Measurements from ENCODE around the gene CCDC192. TPM values are rescaled to one million over a fixed set of nuclear protein-coding genes. Genes with fewer than 3 reads are reported as not detected.

CCDC192 gene
- total RNA-seq, 1 donor from 2014 or later, result not detected

GRCh38 chr5:127826011-127826410, 122.8 kb downstream of the CCDC192 start:
- intact Hi-C loops (cut with micrococcal nuclease), result no loop called here

GRCh38 chr5:127827451-127827850, 124.3 kb downstream of the CCDC192 start:
- intact Hi-C loops (cut with micrococcal nuclease), result no loop called here
- Histone ChIP-seq H3K4me3 (no peak overlapping the region), H3K36me3 (no peaks in the 10 kb centered on the region), H3K4me1 (peaks cover 4% of the 10 kb centered on the region), H3K9me3 (replicated peaks) (no peaks in the 10 kb centered on the region), H3K27ac (replicated peaks) (no peak overlapping the region), H3K27me3 (ENCODE audit: low read depth) (no peaks in the 10 kb centered on the region)
- DNase-seq, result no peak
- TF ChIP-seq CTCF (IDR thresholded peaks at IDR 0.05; ENCODE audit: borderline replicate concordance), result no peak

More at GRCh38 chr5:127826011-127826410, 122.8 kb downstream of the CCDC192 start:
- Histone ChIP-seq H3K4me3 (no peak overlapping the region), H3K4me1 (peaks cover 4% of the 10 kb centered on the region), H3K27me3 (ENCODE audit: low read depth) (no peaks in the 10 kb centered on the region), H3K27ac (replicated peaks) (no peak overlapping the region), H3K9me3 (replicated peaks) (no peaks in the 10 kb centered on the region), H3K36me3 (no peaks in the 10 kb centered on the region)
- DNase-seq, result no peak
- TF ChIP-seq CTCF (IDR thresholded peaks at IDR 0.05; ENCODE audit: borderline replicate concordance), result no peak

- Histone ChIP-seq H3K4me1 (peaks cover 17% of the 10 kb centered on the region), H3K27ac (replicated peaks) (no peak overlapping the region), H3K36me3 (no peaks in the 10 kb centered on the region), H3K4me3 (no peak overlapping the region), H3K27me3 (ENCODE audit: low read depth) (no peaks in the 10 kb centered on the region), H3K9me3 (replicated peaks) (no peaks in the 10 kb centered on the region)
- no peak for TF ChIP-seq CTCF (IDR thresholded peaks at IDR 0.05; ENCODE audit: borderline replicate concordance)
- no peak for DNase-seq
- intact Hi-C loops (cut with micrococcal nuclease), result no loop called here
Measured at GRCh38 chr5:127830157-127830556, 127.0 kb downstream of the CCDC192 start.

GRCh38 chr5:127830829-127831598, 127.8 kb downstream of the CCDC192 start:
- Histone ChIP-seq H3K9me3 (replicated peaks) (no peaks in the 10 kb centered on the region), H3K36me3 (no peaks in the 10 kb centered on the region), H3K4me3 (no peak overlapping the region), H3K27me3 (ENCODE audit: low read depth) (no peaks in the 10 kb centered on the region), H3K27ac (replicated peaks) (no peak overlapping the region), H3K4me1 (peaks cover 17% of the 10 kb centered on the region)
- no peak for TF ChIP-seq CTCF (IDR thresholded peaks at IDR 0.05; ENCODE audit: borderline replicate concordance)
- DNase-seq, result no peak
- intact Hi-C loops (cut with micrococcal nuclease), result no loop called here

GRCh38 chr5:127832067-127832466, 128.9 kb downstream of the CCDC192 start:
- Histone ChIP-seq H3K4me1 (peaks cover 17% of the 10 kb centered on the region), H3K9me3 (replicated peaks) (no peaks in the 10 kb centered on the region), H3K27ac (replicated peaks) (no peak overlapping the region), H3K4me3 (no peak overlapping the region), H3K36me3 (no peaks in the 10 kb centered on the region), H3K27me3 (ENCODE audit: low read depth) (no peaks in the 10 kb centered on the region)
- no peak for TF ChIP-seq CTCF (IDR thresholded peaks at IDR 0.05; ENCODE audit: borderline replicate concordance)
- DNase-seq, result no peak
- intact Hi-C loops (cut with micrococcal nuclease), result no loop called here
